NCI-H1436 (cell line): Measurements from ENCODE around the gene DHCR24.
"Not testable (repeated sequence)": the region's sequence is repeated elsewhere in the genome, so short reads cannot be mapped to it uniquely, and the experiment has no call there.

ENCODE experiments used
- DNase-seq: peaks from one replicate; lab custom pipeline; 2025; lab: John Stamatoyannopoulos, UW

The DHCR24 gene

DNA sequence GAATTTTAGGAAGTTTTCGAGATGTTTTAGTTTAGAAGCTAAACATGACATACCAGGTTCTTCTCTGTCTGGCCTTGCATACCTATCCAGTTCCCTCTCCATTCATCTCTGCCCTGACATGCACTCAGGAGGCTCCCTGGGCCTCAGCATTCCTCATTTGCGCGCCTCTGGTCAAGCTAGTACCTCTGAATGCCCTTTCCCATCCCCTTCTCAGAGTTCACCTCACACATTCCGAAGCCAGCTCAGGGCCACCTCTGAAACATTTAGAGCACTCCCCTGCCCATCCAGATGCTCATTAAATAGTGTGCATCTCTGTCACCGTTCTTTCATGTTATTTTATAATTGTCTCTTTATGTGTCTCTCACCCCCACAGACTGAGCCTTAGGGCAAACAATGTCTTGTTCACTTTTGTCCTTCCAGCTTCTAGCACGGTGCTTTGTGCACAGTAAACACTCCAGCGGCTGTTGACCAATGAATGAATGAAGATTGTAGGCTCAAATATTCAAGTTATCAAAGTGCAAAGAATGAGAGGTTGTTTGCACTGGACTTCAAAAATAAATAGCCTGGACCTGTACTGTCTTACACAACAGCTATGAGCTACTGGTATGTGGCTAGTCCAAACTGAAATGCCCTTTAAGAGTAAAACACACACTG lies 1.2 kb upstream of the DHCR24 start:
- no peak for DNase-seq

DNA sequence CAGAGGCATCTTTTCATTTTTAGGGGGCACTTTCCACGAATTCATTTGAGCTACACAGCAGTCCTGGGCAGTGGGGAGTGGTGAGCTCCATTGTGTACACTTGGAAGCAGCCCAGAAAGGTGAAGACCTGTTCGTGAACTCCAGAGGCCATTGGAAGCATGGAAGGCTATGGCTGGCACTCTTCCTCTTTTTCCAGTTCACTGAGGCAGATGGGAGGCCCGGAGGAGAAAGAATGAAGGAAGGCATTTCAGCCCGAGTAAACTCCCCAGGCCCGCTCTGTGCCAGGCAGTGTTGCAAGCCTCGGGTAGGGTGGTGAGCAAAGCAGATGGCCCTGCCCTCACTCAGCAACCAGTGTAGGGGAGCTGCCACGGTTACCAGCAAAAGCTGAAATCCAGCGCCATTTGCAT lies 673 bp upstream of the DHCR24 start:
- no peak for DNase-seq

DNA sequence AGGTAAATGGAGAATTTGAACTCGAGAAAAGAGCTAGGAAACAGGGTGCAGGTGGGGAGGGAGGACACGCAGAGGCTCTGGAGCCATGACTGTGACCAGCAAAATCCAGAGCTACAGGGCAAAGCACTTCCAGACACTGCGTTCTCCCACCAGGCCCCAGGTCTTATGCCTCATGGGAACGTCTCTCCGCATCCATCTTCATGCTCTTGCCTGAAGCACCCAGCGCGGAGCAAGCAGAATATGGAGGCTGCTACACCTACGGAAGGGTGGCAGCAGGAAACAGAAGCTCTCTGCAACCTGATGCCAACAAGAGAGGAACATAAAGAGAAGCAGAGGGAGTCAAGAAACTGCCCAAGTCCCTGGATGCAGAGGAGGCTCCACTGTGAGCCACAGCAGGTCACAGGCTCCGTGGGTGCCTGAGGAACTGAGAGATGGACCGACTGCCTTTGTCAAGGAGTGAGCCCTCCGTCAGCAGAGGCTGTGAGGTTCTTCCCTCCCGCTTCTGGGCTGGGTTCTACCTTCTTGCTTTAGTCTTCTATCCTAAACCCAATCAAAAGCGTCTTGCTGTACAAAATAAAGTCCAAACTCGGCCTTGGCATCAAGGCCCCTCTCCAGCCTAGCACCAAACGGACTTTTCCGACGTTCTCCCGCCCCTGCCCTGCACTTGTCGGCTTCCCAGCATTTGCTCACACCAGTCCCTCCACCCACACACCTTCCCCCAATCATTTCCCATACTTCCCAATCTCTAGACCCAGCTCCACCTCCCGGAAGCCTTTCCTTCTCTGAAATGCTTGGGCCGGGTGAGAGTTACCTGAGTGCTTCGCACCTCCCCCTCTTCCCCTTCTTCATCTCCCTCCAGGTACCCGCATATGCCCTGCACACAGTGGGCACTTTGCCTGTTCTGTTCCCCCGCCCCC lies 930 bp downstream of the DHCR24 start:
- DNase-seq = no peak

GRCh38 chr1:54885237-54885679 lies 1.7 kb downstream of the DHCR24 start:
- no peak for DNase-seq

GRCh38 chr1:54884768-54885167 lies 2.2 kb downstream of the DHCR24 start:
- no peak for DNase-seq

GRCh38 chr1:54884135-54884586 lies 2.8 kb downstream of the DHCR24 start:
- no peak for DNase-seq

DNA sequence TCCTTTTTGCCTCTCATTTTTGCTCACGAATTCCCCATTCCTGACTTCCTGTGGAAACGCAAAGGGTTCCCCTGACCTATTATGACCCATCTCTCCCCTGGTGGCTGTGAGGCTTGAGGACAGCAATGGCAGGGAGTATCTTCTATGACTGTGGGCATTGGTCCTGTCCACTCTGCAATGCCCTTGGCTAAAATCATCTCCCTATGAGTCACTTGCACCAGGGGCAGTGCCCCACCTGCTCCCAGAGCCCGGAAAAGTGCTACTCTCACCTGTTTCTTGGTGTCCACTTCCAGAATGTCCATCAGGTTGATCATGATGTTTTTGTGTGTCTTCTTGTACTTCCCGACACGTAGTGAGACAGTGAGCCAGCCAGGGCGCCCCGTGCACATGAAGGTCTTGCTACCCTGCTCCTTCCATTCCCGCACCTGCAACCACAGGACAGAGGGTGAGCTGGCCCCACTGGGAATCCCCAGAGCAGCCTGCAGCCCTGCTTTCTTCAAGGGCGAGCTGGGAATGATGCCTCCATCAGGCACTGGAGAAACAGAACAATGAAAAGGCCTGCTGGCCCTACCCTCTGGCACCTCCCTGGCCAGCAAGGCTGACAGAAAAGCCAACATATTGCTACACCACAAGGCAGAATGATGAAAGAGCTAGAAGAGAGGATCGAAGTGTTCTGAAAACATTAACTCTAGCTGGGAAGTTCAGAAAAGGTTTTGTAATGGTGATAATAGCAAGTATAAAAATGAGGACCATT lies 3.5 kb downstream of the DHCR24 start:
- no peak for DNase-seq

DNA sequence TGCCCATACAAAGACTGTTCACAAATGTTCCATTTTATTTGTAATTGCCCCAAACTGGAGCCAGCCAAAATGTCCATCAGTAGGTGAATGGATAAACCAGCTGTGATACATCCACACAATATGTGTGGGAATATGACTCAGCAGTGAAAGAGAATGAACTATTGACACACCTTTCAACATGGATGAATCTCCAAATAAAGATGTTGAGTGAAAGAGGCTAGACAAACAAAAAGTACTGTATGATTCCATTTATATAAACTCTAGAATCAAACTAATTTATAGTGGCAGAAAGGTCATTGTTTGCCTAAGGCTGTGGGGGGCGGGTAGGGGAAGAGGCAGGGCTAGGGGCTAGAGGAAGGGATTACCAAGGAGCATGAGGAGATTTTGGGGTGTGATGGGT lies 4.5 kb downstream of the DHCR24 start:
- no peak for DNase-seq

- DNase-seq = not testable (repeated sequence)
These were observed 5.4 kb downstream of the DHCR24 start for GRCh38 chr1:54881604-54882003.

- no peak for DNase-seq
These were observed 7.1 kb downstream of the DHCR24 start for GRCh38 chr1:54879872-54880271.

DNA sequence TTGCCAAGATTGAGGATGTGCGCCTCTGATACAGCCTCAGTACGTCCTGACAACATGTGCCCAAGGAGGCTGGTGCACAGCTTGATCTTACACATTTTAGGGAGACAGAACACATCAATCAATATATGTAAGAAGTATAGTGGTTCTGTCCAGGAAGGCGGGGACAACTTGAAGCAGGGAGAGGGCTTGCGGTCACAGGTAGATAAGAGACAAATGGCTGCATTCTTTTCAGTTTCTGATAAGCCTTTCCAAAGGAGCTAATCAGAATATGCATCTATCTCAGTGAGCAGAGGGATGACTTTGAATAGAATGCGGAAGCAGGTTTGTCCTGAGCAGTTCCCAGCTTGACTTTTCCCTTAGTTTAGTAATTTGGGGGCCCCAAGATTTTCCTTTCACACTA lies 10.2 kb downstream of the DHCR24 start:
- no peak for DNase-seq

- no peak for DNase-seq
These were observed 12.0 kb downstream of the DHCR24 start for GRCh38 chr1:54875000-54875399.

- no peak for DNase-seq
These were observed 12.7 kb downstream of the DHCR24 start for GRCh38 chr1:54874079-54874830.

GRCh38 chr1:54872036-54872331 lies 15.0 kb downstream of the DHCR24 start:
- DNase-seq = no peak

DNA sequence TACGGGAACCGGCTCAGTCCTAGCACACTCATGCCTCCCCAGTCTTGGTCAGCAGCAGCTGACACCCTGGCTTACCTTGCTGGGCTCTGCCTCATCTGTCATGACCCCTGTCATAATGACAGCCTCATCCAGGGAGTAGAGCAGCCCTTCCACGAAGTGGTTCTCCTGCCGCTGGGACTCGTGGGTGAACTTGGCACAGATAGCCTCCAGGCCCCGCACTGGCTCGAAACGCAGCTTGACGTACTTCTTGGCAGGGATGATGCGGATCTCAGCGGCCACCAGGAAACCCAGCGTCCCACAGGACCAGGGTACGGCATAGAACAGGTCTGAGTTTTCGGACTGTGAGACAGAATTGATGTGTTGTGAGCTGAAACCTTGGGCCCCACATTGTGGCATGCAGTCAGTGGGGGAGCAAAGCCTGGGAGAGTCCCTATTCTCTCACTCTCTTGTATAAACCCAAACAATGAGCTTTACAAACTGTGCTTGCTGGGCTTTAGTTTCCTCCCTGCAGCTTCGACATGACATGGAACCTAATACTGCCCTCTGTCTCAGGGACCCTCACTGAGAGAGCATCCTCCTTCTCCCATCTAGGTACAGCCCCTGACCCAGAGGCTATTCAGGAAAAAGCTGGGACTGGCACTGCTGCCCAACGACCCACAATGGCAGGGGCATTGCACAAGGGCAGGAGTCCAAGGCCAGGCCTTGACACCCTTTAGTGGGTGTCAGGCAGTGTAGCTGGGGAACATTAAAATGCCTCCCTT lies 15.5 kb downstream of the DHCR24 start:
- no peak for DNase-seq

GRCh38 chr1:54870869-54871268 lies 16.1 kb downstream of the DHCR24 start:
- no peak for DNase-seq

DNA sequence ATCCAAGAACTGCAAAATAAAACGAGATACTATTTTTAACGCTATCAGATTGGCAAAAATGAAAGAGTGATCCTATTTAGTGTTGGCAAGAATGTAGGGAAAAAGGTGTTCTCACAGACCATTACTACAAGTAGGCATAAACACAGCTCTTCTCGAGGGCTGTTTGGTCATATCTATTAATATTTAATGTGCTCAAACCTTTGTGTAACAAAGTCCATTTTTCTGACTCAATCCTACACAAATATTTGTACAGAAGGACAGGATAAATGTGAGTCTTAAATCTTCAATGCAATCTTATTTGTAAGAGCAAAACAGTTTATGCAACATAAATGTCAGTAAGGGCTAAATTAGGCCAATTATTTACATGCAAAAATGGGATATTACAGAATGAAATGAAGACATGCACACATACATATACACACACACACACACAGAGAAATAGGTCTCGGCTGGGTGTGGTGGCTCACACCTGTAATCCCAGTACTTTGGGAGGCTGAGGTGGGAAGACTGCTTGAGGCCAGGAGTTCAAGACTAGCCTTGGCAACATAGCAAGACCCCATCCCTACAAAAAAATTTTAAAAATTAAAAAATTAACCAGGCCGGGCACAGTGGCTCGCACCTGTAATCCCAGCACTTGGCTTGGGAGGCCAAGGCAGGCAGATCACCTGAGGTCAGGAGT lies 17.7 kb downstream of the DHCR24 start:
- no peak for DNase-seq

- DNase-seq = no peak
These were observed 19.3 kb downstream of the DHCR24 start for GRCh38 chr1:54867717-54868057.

GRCh38 chr1:54866801-54867716 lies 19.9 kb downstream of the DHCR24 start:
- no peak for DNase-seq
